HFFc6 (cell line): Measurements from ENCODE around the gene GOSR1. TPM values are rescaled to one million over a fixed set of nuclear protein-coding genes. Genes with fewer than 3 reads are reported as not detected.

Source experiments
- DNase-seq: peaks from one replicate; pipeline ENCODE4 v3.0.0-alpha.2; 2018
- H3K27ac Mint-ChIP-seq: 2 replicates; pipeline ENCODE4 v1.8.0; 2020; ENCODE audit warnings: mild to moderate bottlenecking, mixed read lengths
- H3K27me3 Mint-ChIP-seq: 2 replicates; pipeline ENCODE4 v1.8.0; 2021; ENCODE audit warnings: mild to moderate bottlenecking, moderate library complexity, mixed read lengths; ENCODE audit not compliant: insufficient read depth
- H3K36me3 Mint-ChIP-seq: 2 replicates; pipeline ENCODE4 v1.8.0; 2021; ENCODE audit warnings: low read depth, mixed read lengths
- H3K4me1 Mint-ChIP-seq: 2 replicates; pipeline ENCODE4 v1.8.0; 2020; ENCODE audit warnings: low read depth, mixed read lengths
- H3K4me3 Mint-ChIP-seq: 2 replicates; pipeline ENCODE4 v1.8.0; 2020; ENCODE audit warnings: mild to moderate bottlenecking, moderate library complexity, mixed read lengths
- H3K9me3 Mint-ChIP-seq: 2 replicates; pipeline ENCODE4 v1.8.0; 2020; ENCODE audit warnings: mild to moderate bottlenecking, mixed read lengths
- CTCF ChIP-seq: fragments of 200-600 bp; sonication (generic); IDR thresholded peaks from 2 replicates; pipeline ENCODE4 v1.5.0; 2021; ENCODE audit warnings: antibody characterized with exemption, mild to moderate bottlenecking
- total RNA-seq, 6 experiments: library from RNA; stranded (reverse); fragmentation: NEBNext Ultra II Directional; extraction: Animal tissue kit (Norgen Biotek cat#: 25700); gene quantifications; 2 replicates in 1 of 6; 3 replicates in 5 of 6; pipeline ENCODE4 v1.2.3, GENCODE V29; 2021

The GOSR1 gene
- total RNA-seq, 6 experiments from 2014 or later: 41.2 to 47.6 (median 43.9) TPM

GRCh38 chr17:30482555-30482954 lies 5.3 kb downstream of the GOSR1 start:
- no peak overlapping the region for H3K4me3 Mint-ChIP-seq
- no peak overlapping the region for H3K27ac Mint-ChIP-seq
- H3K9me3 Mint-ChIP-seq: no peaks in the 10 kb centered on the region
- peaks cover 16% of the 10 kb centered on the region for H3K4me1 Mint-ChIP-seq
- no peak for DNase-seq
- TF ChIP-seq CTCF: no peak
- H3K27me3 Mint-ChIP-seq: no peaks in the 10 kb centered on the region
- H3K36me3 Mint-ChIP-seq: peaks cover 45% of the 10 kb centered on the region

GRCh38 chr17:30483159-30483558 lies 6.0 kb downstream of the GOSR1 start:
- Mint-ChIP-seq H3K27ac (no peak overlapping the region), H3K36me3 (peaks cover 41% of the 10 kb centered on the region), H3K9me3 (no peaks in the 10 kb centered on the region), H3K27me3 (no peaks in the 10 kb centered on the region), H3K4me3 (no peak overlapping the region), H3K4me1 (peaks cover 11% of the 10 kb centered on the region)
- no peak for DNase-seq
- TF ChIP-seq CTCF: no peak

- Mint-ChIP-seq H3K4me1 (no peaks in the 10 kb centered on the region), H3K27ac (no peak overlapping the region), H3K4me3 (no peak overlapping the region), H3K36me3 (peaks cover 64% of the 10 kb centered on the region), H3K27me3 (peaks cover 1% of the 10 kb centered on the region; the same call in 1 of the 2 replicates), H3K9me3 (no peaks in the 10 kb centered on the region)
- no peak for TF ChIP-seq CTCF
- DNase-seq: no peak
Observed at GRCh38 chr17:30493780-30494179, 16.6 kb downstream of the GOSR1 start.

GRCh38 chr17:30495586-30495985 lies 18.4 kb downstream of the GOSR1 start:
- Mint-ChIP-seq H3K4me1 (no peaks in the 10 kb centered on the region), H3K4me3 (no peak overlapping the region), H3K9me3 (no peaks in the 10 kb centered on the region), H3K27me3 (peaks cover 1% of the 10 kb centered on the region; the same call in 1 of the 2 replicates), H3K36me3 (peaks cover 67% of the 10 kb centered on the region), H3K27ac (no peak overlapping the region)
- no peak for TF ChIP-seq CTCF
- no peak for DNase-seq

GRCh38 chr17:30503558-30503957 lies 26.4 kb downstream of the GOSR1 start:
- Mint-ChIP-seq H3K27me3 (peaks cover 2% of the 10 kb centered on the region; the same call in 1 of the 2 replicates), H3K27ac (peak overlapping the region; percentile 51), H3K9me3 (no peaks in the 10 kb centered on the region), H3K4me3 (no peak overlapping the region), H3K36me3 (peaks cover 36% of the 10 kb centered on the region), H3K4me1 (peaks cover 22% of the 10 kb centered on the region)
- TF ChIP-seq CTCF: no peak
- DNase-seq: peak; percentile 44
